Measurements from ENCODE around the gene EPHA1. TPM values are rescaled to one million over a fixed set of nuclear protein-coding genes. Genes with fewer than 3 reads are reported as not detected.
A peak's percentile ranks its signal among the peaks of the same experiment; 100 is the strongest.

The EPHA1 gene
- total and polyA plus RNA-seq, 7 experiments from 2014 or later = 4.1 to 63.1 (median 33.6) TPM

- POLR2A ChIA-PET = no interaction called here
- intact Hi-C loops (cut with micrococcal nuclease) = no loop called here
- Histone ChIP-seq H3K9me3 (ENCODE audit: control insufficient read depth in 2 of 3, low read length in 3 of 3) (no peaks in the 10 kb centered on the region), H3K4me3 (ENCODE audit: low read length) (no peak overlapping the region), H3K36me3 (ENCODE audit: control insufficient read depth in 2 of 3, insufficient read depth in 3 of 3, low read length in 3 of 3) (no peaks in the 10 kb centered on the region), H3K4me1 (ENCODE audit: control insufficient read depth in 2 of 2, insufficient read depth in 2 of 2, low read length in 2 of 2) (no peaks in the 10 kb centered on the region), H3K27ac (ENCODE audit: low read depth, low read length) (no peak overlapping the region), H3K27me3 (ENCODE audit: control insufficient read depth in 2 of 2, insufficient read depth in 2 of 2, low read length in 2 of 2) (no peaks in the 10 kb centered on the region)
- peaks cover 0 to 33% (median 17%) of the 10 kb centered on the region in 5 donors for H3K36me3 Mint-ChIP-seq
- no peak for ATAC-seq
- DNase-seq = no peak
- H3K9me3 Mint-ChIP-seq = no peaks in the 10 kb centered on the region
- CTCF ChIA-PET = no interaction called here
- H3K4me1 Mint-ChIP-seq = peaks cover 4 to 21% (median 11%) of the 10 kb centered on the region in 7 donors
- peaks cover 0 to 2% (median 0%) of the 10 kb centered on the region in 5 donors for H3K27me3 Mint-ChIP-seq
- no peak overlapping the region for H3K4me3 Mint-ChIP-seq
- no peak overlapping the region for H3K27ac Mint-ChIP-seq
Observed at GRCh38 chr7:143444063-143444782, 35.6 kb upstream of the EPHA1 start.

GRCh38 chr7:143443153-143443552 is 34.5 kb upstream of the EPHA1 start, which contains the start of gene TAS2R60:
TAS2R60 (plus strand) TSS chr7:143443453; CDS start chr7:143443453, 0 bp downstream.
- intact Hi-C loops (cut with micrococcal nuclease) = no loop called here

DNA sequence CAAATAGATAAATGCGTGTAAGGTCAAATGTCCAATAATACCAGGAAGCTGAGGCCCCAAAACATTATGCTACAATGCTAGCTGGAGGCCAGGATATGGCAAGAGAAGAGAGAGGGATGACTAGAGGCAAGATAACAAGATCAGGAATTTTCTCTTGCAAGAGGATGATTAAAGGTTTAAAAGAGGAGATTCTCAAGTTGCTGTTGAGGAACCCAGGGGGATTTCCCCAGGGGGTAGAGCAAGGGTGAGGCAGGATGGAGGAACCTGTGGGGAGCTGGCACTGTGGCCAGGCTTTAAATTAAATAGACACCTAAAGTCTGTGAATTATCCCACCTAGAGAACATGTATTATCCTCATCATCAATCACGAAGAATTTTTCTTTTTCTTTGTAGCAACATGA is 31.2 kb upstream of the EPHA1 start:
- intact Hi-C loops (cut with micrococcal nuclease) = no loop called here
- H3K9me3 ChIP-seq (ENCODE audit: control insufficient read depth in 2 of 3, low read length in 3 of 3) = no peaks in the 10 kb centered on the region
- Mint-ChIP-seq H3K27ac (peak overlapping the region in 1 of 9 donors; percentile 23), H3K9me3 (peaks cover 0 to 5% (median 0%) of the 10 kb centered on the region in 11 donors), H3K4me1 (peaks cover 15 to 56% (median 44%) of the 10 kb centered on the region in 7 donors), H3K36me3 (peaks cover 0 to 63% (median 37%) of the 10 kb centered on the region in 5 donors), H3K4me3 (no peak overlapping the region), H3K27me3 (peaks cover 0 to 12% (median 0%) of the 10 kb centered on the region in 5 donors)
- CTCF ChIA-PET = no interaction called here
- peaks cover 0 to 5% (median 0%) of the 10 kb centered on the region in 3 experiments for H3K36me3 ChIP-seq (ENCODE audit: control insufficient read depth in 2 of 3, insufficient read depth in 3 of 3, low read length in 3 of 3)
- no peak for DNase-seq
- H3K4me1 ChIP-seq (ENCODE audit: control insufficient read depth in 2 of 2, insufficient read depth in 2 of 2, low read length in 2 of 2) = peaks cover 0 to 5% of the 10 kb centered on the region in 2 donors
- ATAC-seq = no peak
- POLR2A ChIA-PET = no interaction called here
- no peaks in the 10 kb centered on the region for H3K27me3 ChIP-seq (ENCODE audit: control insufficient read depth in 2 of 2, insufficient read depth in 2 of 2, low read length in 2 of 2)
- no peak overlapping the region for H3K27ac ChIP-seq (ENCODE audit: low read depth, low read length)
- no peak overlapping the region for H3K4me3 ChIP-seq (ENCODE audit: low read length)

More at GRCh38 chr7:143443153-143443552, 34.5 kb upstream of the EPHA1 start, which contains the start of gene TAS2R60:
- H3K4me1 Mint-ChIP-seq = peaks cover 4 to 30% (median 16%) of the 10 kb centered on the region in 7 donors
- H3K9me3 Mint-ChIP-seq = peaks cover 0 to 2% (median 0%) of the 10 kb centered on the region in 11 donors
- no peaks in the 10 kb centered on the region for H3K4me1 ChIP-seq (ENCODE audit: control insufficient read depth in 2 of 2, insufficient read depth in 2 of 2, low read length in 2 of 2)
- DNase-seq = no peak
- no peak within 1 kb of the TSS for H3K4me3 ChIP-seq (ENCODE audit: low read length)
- no peak within 1 kb of the TSS for H3K27ac ChIP-seq (ENCODE audit: low read depth, low read length)
- H3K9me3 ChIP-seq (ENCODE audit: control insufficient read depth in 2 of 3, low read length in 3 of 3) = no peaks in the 10 kb centered on the region
- CTCF ChIA-PET = no interaction called here
- H3K4me3 Mint-ChIP-seq = no peak within 1 kb of the TSS
- ATAC-seq = no peak
- H3K27me3 ChIP-seq (ENCODE audit: control insufficient read depth in 2 of 2, insufficient read depth in 2 of 2, low read length in 2 of 2) = no peaks in the 10 kb centered on the region
- POLR2A ChIA-PET = no interaction called here
- H3K36me3 Mint-ChIP-seq = peaks cover 0 to 34% (median 24%) of the 10 kb centered on the region in 5 donors
- peaks cover 0 to 5% (median 0%) of the 10 kb centered on the region in 5 donors for H3K27me3 Mint-ChIP-seq
- peak within 1 kb of the TSS in 1 of 9 donors; percentile 63 for H3K27ac Mint-ChIP-seq
- H3K36me3 ChIP-seq (ENCODE audit: control insufficient read depth in 2 of 3, insufficient read depth in 3 of 3, low read length in 3 of 3) = peaks cover 0 to 5% (median 0%) of the 10 kb centered on the region in 3 experiments

GRCh38 chr7:143437578-143437977 is 28.9 kb upstream of the EPHA1 start:
- no peak for DNase-seq
- Mint-ChIP-seq H3K27ac (peak overlapping the region in 8 of 9 donors; percentile 19 to 80 (median 40)), H3K4me1 (peaks cover 15 to 57% (median 44%) of the 10 kb centered on the region in 7 donors), H3K4me3 (peak overlapping the region in 5 of 10 donors; percentile 26 to 52 (median 37)), H3K36me3 (peaks cover 0 to 75% (median 33%) of the 10 kb centered on the region in 5 donors), H3K27me3 (peaks cover 0 to 12% (median 0%) of the 10 kb centered on the region in 5 donors), H3K9me3 (peaks cover 0 to 5% (median 0%) of the 10 kb centered on the region in 11 donors)
- H3K27me3 ChIP-seq (ENCODE audit: control insufficient read depth in 2 of 2, insufficient read depth in 2 of 2, low read length in 2 of 2) = no peaks in the 10 kb centered on the region
- ChIA-PET POLR2A (no interaction called here), CTCF (no interaction called here)
- H3K36me3 ChIP-seq (ENCODE audit: control insufficient read depth in 2 of 3, insufficient read depth in 3 of 3, low read length in 3 of 3) = peaks cover 0 to 9% (median 0%) of the 10 kb centered on the region in 3 experiments
- no peak overlapping the region for H3K4me3 ChIP-seq (ENCODE audit: low read length)
- intact Hi-C loops (cut with micrococcal nuclease) = no loop called here
- ATAC-seq = no peak
- no peak overlapping the region for H3K27ac ChIP-seq (ENCODE audit: low read depth, low read length)
- H3K4me1 ChIP-seq (ENCODE audit: control insufficient read depth in 2 of 2, insufficient read depth in 2 of 2, low read length in 2 of 2) = peaks cover 0 to 5% of the 10 kb centered on the region in 2 donors
- no peaks in the 10 kb centered on the region for H3K9me3 ChIP-seq (ENCODE audit: control insufficient read depth in 2 of 3, low read length in 3 of 3)

DNA sequence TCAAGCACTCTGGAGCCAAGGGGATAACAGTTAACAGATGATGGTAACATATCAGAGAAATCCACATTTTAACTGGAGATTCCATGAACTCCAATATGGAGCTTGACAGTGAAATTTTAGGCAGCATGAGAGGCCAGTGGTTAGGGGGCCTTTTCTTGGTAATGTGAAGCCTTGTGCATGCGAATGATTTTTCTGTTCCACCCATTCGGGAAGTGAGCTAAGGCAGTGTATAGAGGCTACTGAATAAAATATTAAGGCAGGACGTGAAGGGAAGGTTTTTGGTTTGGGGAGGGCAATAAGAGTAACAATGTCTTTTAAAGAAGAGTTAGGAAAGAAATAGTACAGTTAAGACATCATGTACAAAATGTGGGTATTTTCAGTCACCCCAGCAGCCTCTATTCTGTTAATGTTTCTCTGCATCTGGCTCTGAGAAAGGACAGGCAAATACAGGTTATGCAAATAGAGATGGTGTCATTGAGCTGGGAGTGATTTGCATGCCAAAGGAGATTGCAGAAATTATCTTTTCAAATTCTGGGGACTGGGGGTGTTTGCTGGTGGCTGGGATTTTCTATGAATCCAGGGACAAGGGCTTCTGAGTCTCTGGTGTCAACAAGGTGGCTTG is 27.8 kb upstream of the EPHA1 start:
- H3K36me3 Mint-ChIP-seq = peaks cover 0 to 71% (median 29%) of the 10 kb centered on the region in 5 donors
- DNase-seq (no peak), ATAC-seq (no peak)
- peaks cover 0 to 5% of the 10 kb centered on the region in 2 donors for H3K4me1 ChIP-seq (ENCODE audit: control insufficient read depth in 2 of 2, insufficient read depth in 2 of 2, low read length in 2 of 2)
- intact Hi-C loops (cut with micrococcal nuclease) = no loop called here
- H3K4me3 Mint-ChIP-seq = no peak overlapping the region
- H3K4me1 Mint-ChIP-seq = peaks cover 15 to 56% (median 44%) of the 10 kb centered on the region in 7 donors
- H3K9me3 ChIP-seq (ENCODE audit: control insufficient read depth in 2 of 3, low read length in 3 of 3) = no peaks in the 10 kb centered on the region
- H3K27me3 ChIP-seq (ENCODE audit: control insufficient read depth in 2 of 2, insufficient read depth in 2 of 2, low read length in 2 of 2) = no peaks in the 10 kb centered on the region
- POLR2A ChIA-PET = no interaction called here
- H3K27ac ChIP-seq (ENCODE audit: low read depth, low read length) = no peak overlapping the region
- H3K27me3 Mint-ChIP-seq = peaks cover 0 to 12% (median 0%) of the 10 kb centered on the region in 5 donors
- CTCF ChIA-PET = no interaction called here
- peaks cover 0 to 5% (median 0%) of the 10 kb centered on the region in 11 donors for H3K9me3 Mint-ChIP-seq
- peaks cover 0 to 14% (median 0%) of the 10 kb centered on the region in 3 experiments for H3K36me3 ChIP-seq (ENCODE audit: control insufficient read depth in 2 of 3, insufficient read depth in 3 of 3, low read length in 3 of 3)
- H3K4me3 ChIP-seq (ENCODE audit: low read length) = no peak overlapping the region
- H3K27ac Mint-ChIP-seq = peak overlapping the region in 4 of 9 donors; percentile 15 to 80 (median 26)

DNA sequence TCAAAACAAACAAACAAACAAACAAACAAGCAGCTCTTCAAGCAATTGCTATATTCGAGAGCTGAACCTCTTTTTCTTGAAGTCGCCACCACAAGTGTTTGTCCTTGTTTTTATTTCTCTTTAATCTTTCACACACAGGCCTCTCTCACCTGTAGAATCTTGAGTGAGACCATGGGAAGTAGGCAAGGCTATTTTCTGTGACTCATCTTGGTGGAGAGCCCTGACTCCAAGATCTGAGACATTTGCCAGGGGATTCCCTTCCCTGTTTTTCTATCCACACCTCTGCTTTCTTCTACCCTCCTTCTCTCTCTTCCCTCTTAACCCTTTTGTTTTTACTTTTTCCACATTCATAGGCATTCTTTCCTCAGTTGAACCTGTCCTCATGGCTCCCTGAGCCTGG is 26.6 kb upstream of the EPHA1 start:
- Histone ChIP-seq H3K9me3 (ENCODE audit: control insufficient read depth in 2 of 3, low read length in 3 of 3) (no peaks in the 10 kb centered on the region), H3K36me3 (ENCODE audit: control insufficient read depth in 2 of 3, insufficient read depth in 3 of 3, low read length in 3 of 3) (peaks cover 0 to 14% (median 0%) of the 10 kb centered on the region in 3 experiments), H3K4me3 (ENCODE audit: low read length) (no peak overlapping the region), H3K27ac (ENCODE audit: low read depth, low read length) (no peak overlapping the region), H3K4me1 (ENCODE audit: control insufficient read depth in 2 of 2, insufficient read depth in 2 of 2, low read length in 2 of 2) (peaks cover 0 to 5% of the 10 kb centered on the region in 2 donors), H3K27me3 (ENCODE audit: control insufficient read depth in 2 of 2, insufficient read depth in 2 of 2, low read length in 2 of 2) (no peaks in the 10 kb centered on the region)
- intact Hi-C loops (cut with micrococcal nuclease) = no loop called here
- ATAC-seq (no peak), DNase-seq (no peak)
- Mint-ChIP-seq H3K27ac (peak overlapping the region in 1 of 9 donors; percentile 82), H3K4me1 (peaks cover 15 to 56% (median 45%) of the 10 kb centered on the region in 7 donors), H3K27me3 (peaks cover 0 to 12% (median 0%) of the 10 kb centered on the region in 5 donors), H3K9me3 (peaks cover 0 to 5% (median 0%) of the 10 kb centered on the region in 11 donors), H3K4me3 (no peak overlapping the region), H3K36me3 (peaks cover 0 to 72% (median 33%) of the 10 kb centered on the region in 5 donors)
- ChIA-PET CTCF (no interaction called here), POLR2A (no interaction called here)

All from naive thymus-derived CD4-positive, alpha-beta T cell (primary cell).